Natural killer cell (primary cell): ENCODE data around the gene TP53BP2. TPM values are rescaled to one million over a fixed set of nuclear protein-coding genes. Genes with fewer than 3 reads are reported as not detected.

Experiments
- ATAC-seq, 3 donors: fragments of 150-1000 bp in 2 of 3; fragments of 200-7000 bp in 1 of 3; cut with Tn5 transposase; 1 replicate in 1 of 3; 2 replicates in 2 of 3; pipeline ENCODE4 v1.10.0; 2021; ENCODE audit warnings: mild to moderate bottlenecking in 2 of 3, moderate library complexity in 2 of 3
- DNase-seq, 2 donors: peaks; one replicate each; pipeline versions ENCODE4 v3.0.0 to v3.0.0-alpha.2; 2013 to 2021; ENCODE audit warnings: mixed read lengths in 1 of 2
- H3K27ac ChIP-seq: one replicate; pipeline ENCODE4 v1.5.1; 2013; ENCODE audit warnings: mild to moderate bottlenecking, low read length
- H3K27me3 ChIP-seq: one replicate; pipeline ENCODE4 v1.6.1; 2013; ENCODE audit warnings: low read length; ENCODE audit not compliant: control insufficient read depth, insufficient read depth
- H3K36me3 ChIP-seq: one replicate; pipeline ENCODE4 v1.6.1; 2013; ENCODE audit warnings: low read length; ENCODE audit not compliant: control insufficient read depth, insufficient read depth
- H3K4me1 ChIP-seq: one replicate; pipeline ENCODE4 v1.6.1; 2013; ENCODE audit warnings: low read length; ENCODE audit not compliant: control insufficient read depth, insufficient read depth
- H3K4me3 ChIP-seq: one replicate; pipeline ENCODE4 v1.5.1; 2013; ENCODE audit warnings: low read length
- H3K9me3 ChIP-seq: one replicate; pipeline ENCODE4 v1.6.1; 2013; ENCODE audit warnings: low read length; ENCODE audit not compliant: control insufficient read depth, insufficient read depth
- H3K27ac Mint-ChIP-seq, 2 donors: one replicate each; pipeline ENCODE4 v1.8.0; 2022; ENCODE audit warnings: mild to moderate bottlenecking in 2 of 2, mixed read lengths in 2 of 2, moderate library complexity in 1 of 2
- H3K27me3 Mint-ChIP-seq, 2 donors: one replicate each; pipeline ENCODE4 v1.8.0; 2022; ENCODE audit warnings: low read depth in 2 of 2, mixed read lengths in 2 of 2
- H3K36me3 Mint-ChIP-seq: one replicate; pipeline ENCODE4 v1.8.0; 2022; ENCODE audit warnings: mixed read lengths
- H3K4me1 Mint-ChIP-seq, 2 donors: one replicate each; pipeline ENCODE4 v1.8.0; 2022; ENCODE audit warnings: mixed read lengths in 2 of 2
- H3K4me3 Mint-ChIP-seq: one replicate; pipeline ENCODE4 v1.8.0; 2022; ENCODE audit warnings: mild to moderate bottlenecking, moderate library complexity, mixed read lengths
- H3K9me3 Mint-ChIP-seq, 2 donors: one replicate each; pipeline ENCODE4 v1.8.0; 2022; ENCODE audit warnings: mixed read lengths in 2 of 2
- WGBS: methylation state at CpG from one replicate; pipeline ENCODE4 v1.1.7; 2013; ENCODE audit warnings: missing lambda C conversion rate; ENCODE audit not compliant: insufficient coverage; 5-methylcytosine and 5-hydroxymethylcytosine counted together
- intact Hi-C: fragments of 100-400 bp; cut with micrococcal nuclease; formaldehyde crosslinking; loops from one replicate; pipeline ENCODE4 v1.14.2; 2022
- total RNA-seq, 4 donors: library from RNA; stranded (reverse); fragments of 120-200 nt in 1 of 4; gene quantifications; one replicate each; pipeline versions ENCODE4 v1.2.3 to v1.2.4, GENCODE V29; 2013 to 2022
- TF ChIP-seq, protein P1 (sequence below): fragments of 200-600 bp; IDR thresholded peaks from one replicate; pipeline ENCODE4 v1.8.0; 2022; ENCODE audit warnings: antibody characterized with exemption

Gene TP53BP2
- total RNA-seq, 3 donors from 2014 or later (not counting 1 experiment from before 2014, with no cell fraction given): 69.7 to 93.7 (median 78.8) TPM

DNA sequence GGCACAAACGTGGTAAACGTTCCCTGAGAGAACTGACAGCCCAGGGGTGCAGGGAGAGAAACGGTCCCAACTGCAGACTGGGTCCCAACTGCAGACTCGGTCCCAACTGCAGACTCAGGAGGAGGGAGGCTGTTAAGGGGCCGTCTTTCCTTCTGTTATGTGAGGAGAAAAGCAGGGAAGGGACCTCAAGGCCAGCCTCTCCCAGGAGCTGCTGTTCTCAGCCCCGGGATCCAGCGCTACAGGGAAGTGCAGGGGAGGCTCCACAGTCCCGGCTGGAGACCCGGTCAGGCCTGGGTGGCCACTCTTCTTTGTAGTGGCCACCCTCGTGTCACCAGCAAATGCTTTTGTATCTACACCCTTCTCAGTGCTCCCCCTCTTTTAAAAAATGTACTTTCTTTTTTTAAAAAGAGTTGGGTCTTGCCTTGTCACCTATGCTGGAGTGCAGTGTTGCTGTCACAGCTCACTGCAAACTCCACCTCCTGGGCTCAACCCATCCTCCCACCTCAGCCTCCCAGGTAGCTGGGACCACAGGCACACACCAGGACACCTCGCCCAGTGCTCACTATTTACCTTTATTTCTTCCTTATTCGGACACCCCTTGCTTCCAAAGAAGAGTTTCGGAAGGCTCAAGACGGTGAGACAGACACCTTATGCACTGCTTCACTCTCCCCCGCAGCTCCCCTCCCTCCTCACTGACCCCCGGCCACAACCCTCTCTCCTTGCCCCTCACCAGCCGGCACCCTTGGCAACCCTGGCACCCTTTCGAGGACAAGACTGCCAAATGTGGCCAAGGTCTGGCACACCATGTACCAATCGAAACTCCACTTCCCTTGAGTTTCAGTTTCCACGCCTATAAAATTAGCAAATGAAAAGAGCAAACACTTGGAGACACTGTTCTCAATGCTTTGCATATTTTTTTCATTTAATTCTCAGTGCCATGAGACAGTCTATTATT, 111.6 kb downstream of the TP53BP2 start:
- WGBS: 94% methylated on average over 20 of the region's 20 CpGs
- no peak overlapping the region for H3K4me3 Mint-ChIP-seq
- H3K9me3 ChIP-seq: no peaks in the 10 kb centered on the region
- peak overlapping the region; percentile 63 to 99 for H3K27ac Mint-ChIP-seq
- H3K27me3 Mint-ChIP-seq: no peaks in the 10 kb centered on the region
- ATAC-seq (no peak), DNase-seq (no peak)
- no peaks in the 10 kb centered on the region for H3K9me3 Mint-ChIP-seq
- TF ChIP-seq, protein P1, sequence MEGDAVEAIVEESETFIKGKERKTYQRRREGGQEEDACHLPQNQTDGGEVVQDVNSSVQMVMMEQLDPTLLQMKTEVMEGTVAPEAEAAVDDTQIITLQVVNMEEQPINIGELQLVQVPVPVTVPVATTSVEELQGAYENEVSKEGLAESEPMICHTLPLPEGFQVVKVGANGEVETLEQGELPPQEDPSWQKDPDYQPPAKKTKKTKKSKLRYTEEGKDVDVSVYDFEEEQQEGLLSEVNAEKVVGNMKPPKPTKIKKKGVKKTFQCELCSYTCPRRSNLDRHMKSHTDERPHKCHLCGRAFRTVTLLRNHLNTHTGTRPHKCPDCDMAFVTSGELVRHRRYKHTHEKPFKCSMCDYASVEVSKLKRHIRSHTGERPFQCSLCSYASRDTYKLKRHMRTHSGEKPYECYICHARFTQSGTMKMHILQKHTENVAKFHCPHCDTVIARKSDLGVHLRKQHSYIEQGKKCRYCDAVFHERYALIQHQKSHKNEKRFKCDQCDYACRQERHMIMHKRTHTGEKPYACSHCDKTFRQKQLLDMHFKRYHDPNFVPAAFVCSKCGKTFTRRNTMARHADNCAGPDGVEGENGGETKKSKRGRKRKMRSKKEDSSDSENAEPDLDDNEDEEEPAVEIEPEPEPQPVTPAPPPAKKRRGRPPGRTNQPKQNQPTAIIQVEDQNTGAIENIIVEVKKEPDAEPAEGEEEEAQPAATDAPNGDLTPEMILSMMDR: no peak
- H3K36me3 ChIP-seq: peaks cover 23% of the 10 kb centered on the region
- peaks cover 33 to 56% of the 10 kb centered on the region in 2 donors for H3K4me1 Mint-ChIP-seq
- no peaks in the 10 kb centered on the region for H3K27me3 ChIP-seq
- intact Hi-C loops: no loop called here
- H3K27ac ChIP-seq: no peak overlapping the region
- H3K4me3 ChIP-seq: no peak overlapping the region
- H3K36me3 Mint-ChIP-seq: no peaks in the 10 kb centered on the region
- H3K4me1 ChIP-seq: no peaks in the 10 kb centered on the region

DNA sequence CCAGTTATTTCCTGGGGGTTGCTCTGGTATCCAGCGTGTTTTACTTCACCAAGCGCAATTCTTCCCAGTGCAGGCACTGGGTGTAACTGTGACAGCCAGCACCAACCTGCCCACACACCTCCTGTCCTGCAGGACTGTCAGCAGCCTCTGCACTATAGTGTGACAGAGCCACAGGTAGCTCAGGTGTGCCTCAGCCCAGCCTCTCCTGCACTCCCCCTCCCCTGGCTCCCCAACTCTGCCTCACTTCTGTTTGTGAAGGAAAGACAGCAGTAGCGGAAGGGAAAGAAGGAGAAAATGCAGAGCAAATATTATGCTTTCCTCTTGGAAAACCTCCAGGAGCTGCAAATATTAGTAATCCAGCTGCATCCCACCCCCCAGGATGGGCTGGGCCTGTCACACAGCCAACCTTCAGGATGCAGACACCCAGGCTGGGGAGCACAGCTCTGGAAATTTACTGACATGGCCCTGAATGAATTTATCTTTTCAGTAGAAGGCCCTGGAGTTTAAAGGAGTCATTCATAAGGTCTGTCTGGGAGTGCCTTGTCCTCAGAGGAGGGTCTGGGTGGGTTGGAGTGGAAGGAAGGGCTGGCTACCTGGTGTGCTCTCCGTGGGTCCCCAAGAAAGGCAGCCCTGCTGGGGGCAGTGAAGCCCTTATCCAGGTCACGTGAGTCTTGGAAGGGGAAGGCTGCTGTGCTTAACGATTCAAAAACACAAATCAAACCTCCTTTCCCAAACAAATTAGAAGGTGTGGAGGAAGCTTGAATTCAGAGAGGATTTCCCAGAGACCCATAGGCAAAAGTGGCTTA, 112.6 kb downstream of the TP53BP2 start:
- Histone ChIP-seq H3K4me1 (no peaks in the 10 kb centered on the region), H3K9me3 (no peaks in the 10 kb centered on the region), H3K27me3 (no peaks in the 10 kb centered on the region), H3K4me3 (no peak overlapping the region), H3K36me3 (peaks cover 22% of the 10 kb centered on the region), H3K27ac (no peak overlapping the region)
- DNase-seq: no peak
- peak overlapping the region; percentile 63 to 99 for H3K27ac Mint-ChIP-seq
- H3K27me3 Mint-ChIP-seq: no peaks in the 10 kb centered on the region
- 95% methylated on average over 4 of the region's 6 CpGs for WGBS
- no peaks in the 10 kb centered on the region for H3K9me3 Mint-ChIP-seq
- TF ChIP-seq, protein P1: no peak
- intact Hi-C loops: no loop called here
- H3K4me1 Mint-ChIP-seq: peaks cover 43 to 62% of the 10 kb centered on the region in 2 donors
- H3K36me3 Mint-ChIP-seq: no peaks in the 10 kb centered on the region
- no peak for ATAC-seq
- H3K4me3 Mint-ChIP-seq: no peak overlapping the region

DNA sequence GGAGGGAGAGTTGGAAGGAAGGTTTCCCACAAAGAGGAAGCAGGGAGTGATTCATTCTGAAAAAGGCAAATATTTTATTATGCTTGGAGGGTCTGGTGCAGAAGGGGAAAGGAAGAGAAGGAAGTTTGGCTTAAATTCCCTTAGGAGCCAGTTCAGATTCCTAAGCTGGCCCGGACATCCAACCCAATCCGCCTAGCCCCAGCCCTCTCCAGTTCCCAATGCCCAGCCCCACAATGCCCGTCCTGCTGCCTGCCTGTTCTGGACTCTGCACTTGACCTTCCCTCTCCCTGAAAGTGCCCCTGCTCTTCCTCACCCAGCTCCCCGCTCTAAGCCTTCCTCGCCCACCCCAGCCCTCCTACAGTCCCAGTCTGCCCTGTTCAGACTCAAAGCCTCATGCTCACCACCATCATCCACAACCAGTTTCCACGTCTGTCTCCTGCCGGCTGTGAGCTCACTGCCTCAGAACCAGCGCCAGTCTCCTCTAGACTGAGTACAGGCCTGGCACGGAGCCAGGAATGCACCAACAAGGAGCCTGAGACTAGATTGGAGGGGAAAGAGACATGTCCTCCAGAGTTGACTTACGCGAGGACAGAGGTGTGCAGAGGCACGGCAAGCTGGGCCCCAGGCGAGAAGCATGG, 114.5 kb downstream of the TP53BP2 start:
- Histone ChIP-seq H3K4me3 (no peak overlapping the region), H3K36me3 (peaks cover 25% of the 10 kb centered on the region), H3K9me3 (no peaks in the 10 kb centered on the region), H3K27me3 (no peaks in the 10 kb centered on the region), H3K4me1 (peaks cover 19% of the 10 kb centered on the region), H3K27ac (no peak overlapping the region)
- no peaks in the 10 kb centered on the region for H3K36me3 Mint-ChIP-seq
- 95% methylated on average over 13 of the region's 13 CpGs for WGBS
- H3K9me3 Mint-ChIP-seq: no peaks in the 10 kb centered on the region
- DNase-seq: no peak
- peak overlapping the region; percentile 63 to 99 for H3K27ac Mint-ChIP-seq
- H3K4me1 Mint-ChIP-seq: peaks cover 62 to 77% of the 10 kb centered on the region in 2 donors
- TF ChIP-seq, protein P1: no peak
- no peaks in the 10 kb centered on the region for H3K27me3 Mint-ChIP-seq
- ATAC-seq: no peak
- intact Hi-C loops: no loop called here
- no peak overlapping the region for H3K4me3 Mint-ChIP-seq
